Epithelial cell of esophagus (primary cell): ENCODE measurements around the gene PTPRA.

Experiments used
- DNase-seq: peaks from one replicate; pipeline ENCODE4 v3.0.0; 2010; ENCODE audit warnings: low read depth
- H3K4me3 ChIP-seq: 2 replicates; pipeline ENCODE4 v1.5.1; 2011; ENCODE audit warnings: mild to moderate bottlenecking, low read length, control low read depth
- TF ChIP-seq, protein P1 (sequence below): IDR thresholded peaks from 2 replicates; pipeline ENCODE4 v1.5.1; 2011; ENCODE audit warnings: low read depth, mild to moderate bottlenecking, low read length, control low read depth, inconsistent platforms; ENCODE audit not compliant: insufficient read depth; ENCODE audit errors: missing control alignments

Gene PTPRA

DNA sequence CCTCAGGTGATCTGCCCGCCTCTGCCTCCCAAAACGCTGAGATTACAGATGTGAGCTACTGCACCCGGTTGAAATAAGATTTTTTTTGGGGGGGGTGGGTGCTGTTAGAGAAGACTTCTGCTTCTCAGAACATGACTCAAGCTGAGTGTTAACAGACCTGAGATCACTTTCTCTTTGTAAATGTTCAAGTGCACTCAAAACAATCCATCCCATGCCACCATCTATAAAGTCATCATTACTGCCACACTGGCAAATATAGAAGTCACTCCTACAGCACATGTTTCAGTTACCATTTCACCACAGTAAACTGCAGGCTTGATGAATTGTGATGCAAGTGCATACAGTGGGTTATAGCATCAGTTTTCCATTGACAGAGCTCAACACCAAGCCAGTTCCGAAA, 23.8 kb upstream of the PTPRA start:
- TF ChIP-seq, protein P1, sequence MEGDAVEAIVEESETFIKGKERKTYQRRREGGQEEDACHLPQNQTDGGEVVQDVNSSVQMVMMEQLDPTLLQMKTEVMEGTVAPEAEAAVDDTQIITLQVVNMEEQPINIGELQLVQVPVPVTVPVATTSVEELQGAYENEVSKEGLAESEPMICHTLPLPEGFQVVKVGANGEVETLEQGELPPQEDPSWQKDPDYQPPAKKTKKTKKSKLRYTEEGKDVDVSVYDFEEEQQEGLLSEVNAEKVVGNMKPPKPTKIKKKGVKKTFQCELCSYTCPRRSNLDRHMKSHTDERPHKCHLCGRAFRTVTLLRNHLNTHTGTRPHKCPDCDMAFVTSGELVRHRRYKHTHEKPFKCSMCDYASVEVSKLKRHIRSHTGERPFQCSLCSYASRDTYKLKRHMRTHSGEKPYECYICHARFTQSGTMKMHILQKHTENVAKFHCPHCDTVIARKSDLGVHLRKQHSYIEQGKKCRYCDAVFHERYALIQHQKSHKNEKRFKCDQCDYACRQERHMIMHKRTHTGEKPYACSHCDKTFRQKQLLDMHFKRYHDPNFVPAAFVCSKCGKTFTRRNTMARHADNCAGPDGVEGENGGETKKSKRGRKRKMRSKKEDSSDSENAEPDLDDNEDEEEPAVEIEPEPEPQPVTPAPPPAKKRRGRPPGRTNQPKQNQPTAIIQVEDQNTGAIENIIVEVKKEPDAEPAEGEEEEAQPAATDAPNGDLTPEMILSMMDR, result no peak
- H3K4me3 ChIP-seq, result no peak overlapping the region
- no peak for DNase-seq

DNA sequence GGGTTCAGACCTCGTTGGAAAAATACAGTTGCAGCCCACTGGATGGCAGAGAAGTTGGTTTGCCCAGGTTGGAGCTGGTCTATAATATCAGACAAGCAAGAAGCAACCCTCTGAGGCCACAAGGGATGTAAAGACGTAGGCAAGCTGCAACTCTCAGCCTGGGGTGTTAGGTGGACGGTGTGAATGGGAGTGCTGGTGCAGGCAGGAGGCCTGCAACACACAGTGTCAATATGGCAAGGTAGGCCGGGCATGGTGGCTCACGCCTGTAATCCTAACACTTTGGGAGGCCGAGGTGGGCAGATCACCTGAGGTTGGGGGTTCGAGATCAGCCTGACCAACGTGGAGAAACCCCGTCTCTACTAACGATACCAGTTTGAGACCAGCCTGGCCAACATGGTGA, 22.2 kb upstream of the PTPRA start:
- TF ChIP-seq, protein P1, result no peak
- DNase-seq, result no peak
- no peak overlapping the region for H3K4me3 ChIP-seq

DNA sequence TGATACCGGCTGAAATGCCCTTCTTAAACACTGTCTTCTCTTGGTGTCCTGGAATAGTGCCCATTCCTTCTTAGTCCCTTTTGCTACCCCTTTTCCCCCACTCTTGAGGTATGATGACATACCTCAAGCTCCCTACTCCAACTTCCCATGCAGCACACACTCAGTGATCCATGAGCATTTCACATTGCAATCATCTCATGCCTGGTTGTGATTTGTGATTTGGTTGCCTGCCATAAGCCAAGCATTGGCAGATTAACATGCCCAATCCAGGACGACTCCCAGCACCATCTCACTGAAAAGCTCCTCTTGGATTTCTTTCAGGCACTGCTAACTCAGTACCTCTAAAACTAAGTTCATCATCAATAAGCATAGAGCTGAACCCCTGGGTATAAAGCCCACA, 14.7 kb upstream of the PTPRA start:
- H3K4me3 ChIP-seq, result no peak overlapping the region
- DNase-seq, result no peak
- TF ChIP-seq, protein P1, result no peak

DNA sequence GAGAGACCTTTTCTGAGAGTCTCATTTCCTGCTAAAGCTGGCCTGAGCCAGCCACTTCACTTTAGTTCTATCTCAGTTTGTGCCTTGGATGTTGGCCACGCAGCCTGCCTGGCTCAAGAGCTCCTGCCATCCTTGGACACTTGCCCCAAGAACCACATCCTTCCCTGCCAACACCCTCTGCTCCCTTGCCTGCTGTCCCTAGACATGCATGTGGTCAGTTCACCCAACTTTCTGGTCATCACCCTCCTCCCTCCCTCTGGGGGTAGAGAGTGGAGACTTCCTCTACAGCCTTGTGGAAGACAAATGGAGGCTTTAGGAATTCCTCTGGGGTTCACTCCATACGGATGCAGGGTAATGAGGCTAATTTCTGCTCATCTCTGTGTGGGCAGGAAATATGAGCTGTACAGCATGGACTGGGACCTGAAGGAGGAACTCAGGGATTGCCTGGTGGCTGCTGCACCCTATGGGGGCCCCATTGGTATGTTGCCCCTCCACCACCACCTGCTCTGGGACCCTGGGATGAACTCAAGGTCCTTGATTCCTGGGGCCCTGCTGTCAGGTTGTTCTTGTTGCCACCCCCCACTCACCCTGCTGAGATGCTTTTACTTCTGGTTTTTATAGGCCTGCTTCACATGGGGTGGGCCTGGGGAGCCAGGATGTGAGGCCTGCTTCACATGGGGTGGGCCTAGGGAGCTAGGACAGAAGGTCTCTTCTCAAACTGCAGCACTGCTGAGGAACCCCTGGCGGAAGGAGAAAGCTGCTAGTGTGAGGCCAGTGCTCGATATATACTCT, 13.8 kb upstream of the PTPRA start:
- no peak overlapping the region for H3K4me3 ChIP-seq
- TF ChIP-seq, protein P1, result no peak
- no peak for DNase-seq

DNA sequence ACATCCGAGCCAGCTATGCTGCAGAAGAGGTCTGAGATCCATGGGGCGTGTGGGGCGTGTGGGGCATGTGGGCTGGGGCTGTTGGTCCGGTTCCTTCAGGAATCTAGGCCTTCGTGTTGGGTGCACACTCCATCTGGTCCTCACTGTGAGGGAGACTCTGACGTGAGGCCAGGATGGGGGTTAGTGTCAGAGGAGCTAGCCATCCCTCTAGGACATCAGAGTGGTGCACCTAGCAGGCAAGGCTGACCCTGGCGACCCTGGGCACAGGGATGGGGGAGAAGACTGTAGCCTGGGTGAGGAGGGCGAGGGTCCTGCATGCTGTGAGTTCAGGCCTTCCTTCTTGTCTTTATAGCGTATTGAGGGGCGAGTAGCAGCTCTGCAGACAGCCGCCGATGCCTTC, 8.7 kb upstream of the PTPRA start:
- TF ChIP-seq, protein P1, result no peak
- no peak for DNase-seq
- H3K4me3 ChIP-seq, result no peak overlapping the region

DNA sequence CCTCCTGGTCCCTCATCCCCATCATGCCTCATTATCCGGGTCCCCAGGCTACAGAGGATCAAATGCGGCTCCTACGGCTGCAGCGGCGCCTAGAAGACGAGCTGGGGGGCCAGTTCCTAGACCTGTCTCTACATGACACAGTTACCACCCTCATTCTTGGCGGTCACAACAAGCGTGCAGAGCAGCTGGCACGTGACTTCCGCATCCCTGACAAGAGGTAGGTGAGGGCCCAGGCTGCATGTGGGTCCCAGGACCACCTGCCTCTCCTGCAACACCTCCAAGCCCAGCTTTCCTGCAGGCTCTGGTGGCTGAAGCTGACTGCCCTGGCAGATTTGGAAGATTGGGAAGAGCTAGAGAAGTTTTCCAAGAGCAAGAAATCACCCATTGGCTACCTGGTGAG, 8.2 kb upstream of the PTPRA start:
- no peak overlapping the region for H3K4me3 ChIP-seq
- TF ChIP-seq, protein P1, result no peak
- DNase-seq, result no peak

DNA sequence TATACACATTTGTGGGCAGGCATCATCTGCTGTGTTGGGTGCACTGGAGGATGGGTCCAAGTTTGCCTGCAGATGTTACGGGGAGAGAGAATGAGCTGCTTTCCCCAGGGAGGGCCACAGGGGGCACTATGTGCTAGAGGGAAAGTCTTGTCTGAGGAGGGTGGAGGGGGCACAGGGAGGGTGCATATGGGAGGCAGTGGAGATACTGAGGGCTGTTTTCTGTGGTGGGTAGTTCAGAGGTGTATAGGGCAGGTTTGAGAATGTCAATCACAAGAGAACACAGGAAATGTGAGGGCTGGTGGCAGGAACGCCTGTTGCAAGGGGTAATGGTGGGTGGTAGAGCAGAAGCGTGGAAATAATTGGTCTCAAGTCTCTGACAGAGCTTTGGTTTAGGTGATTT, 7.7 kb upstream of the PTPRA start:
- no peak for DNase-seq
- H3K4me3 ChIP-seq, result no peak overlapping the region
- TF ChIP-seq, protein P1, result no peak
